ENCODE measurements around the gene UHRF1.
A peak's percentile ranks its signal among the peaks of the same experiment; 100 is the strongest.

The UHRF1 gene

GRCh38 chr19:4993683-4994082 lies 84.4 kb downstream of the UHRF1 start:
- DNase-seq, result no peak

- DNase-seq, result no peak
Observed at GRCh38 chr19:4996701-4997100, 87.4 kb downstream of the UHRF1 start.

GRCh38 chr19:4997297-4997696 lies 88.0 kb downstream of the UHRF1 start:
- no peak for DNase-seq

- no peak for DNase-seq
Observed at GRCh38 chr19:5000120-5000611, 90.9 kb downstream of the UHRF1 start.

- peak; percentile 42 for DNase-seq
Observed at GRCh38 chr19:5001615-5002014, 92.3 kb downstream of the UHRF1 start.

GRCh38 chr19:5002143-5002542 lies 92.8 kb downstream of the UHRF1 start:
- no peak for DNase-seq

GRCh38 chr19:5003781-5004180 lies 94.5 kb downstream of the UHRF1 start:
- no peak for DNase-seq

GRCh38 chr19:5005096-5005495 lies 95.8 kb downstream of the UHRF1 start:
- no peak for DNase-seq

GRCh38 chr19:5006201-5006600 lies 96.9 kb downstream of the UHRF1 start:
- DNase-seq, result no peak

- DNase-seq, result no peak
Observed at GRCh38 chr19:5006821-5007220, 97.5 kb downstream of the UHRF1 start.

All from activated CD4-positive, alpha-beta T cell treated with anti-CD3 and anti-CD28 coated beads, Interleukin-2, amount 50 U/mL, for 16 hours (primary cell).